Stimulated activated CD4-positive, alpha-beta T cell treated with anti-CD3 and anti-CD28 coated beads, Interleukin-15, amount 100 ng/mL, for 1 hour (primary cell): ENCODE measurements around the gene RANGAP1.

ENCODE experiments used
- DNase-seq, 2 donors: peaks; one replicate each; pipeline ENCODE4 v3.0.0-alpha.2; 2020; ENCODE audit warnings: low read depth in 1 of 2, low spot score in 1 of 2

Gene RANGAP1

GRCh38 chr22:41238570-41239442, 47.2 kb downstream of the RANGAP1 start:
- DNase-seq, result no peak

DNA sequence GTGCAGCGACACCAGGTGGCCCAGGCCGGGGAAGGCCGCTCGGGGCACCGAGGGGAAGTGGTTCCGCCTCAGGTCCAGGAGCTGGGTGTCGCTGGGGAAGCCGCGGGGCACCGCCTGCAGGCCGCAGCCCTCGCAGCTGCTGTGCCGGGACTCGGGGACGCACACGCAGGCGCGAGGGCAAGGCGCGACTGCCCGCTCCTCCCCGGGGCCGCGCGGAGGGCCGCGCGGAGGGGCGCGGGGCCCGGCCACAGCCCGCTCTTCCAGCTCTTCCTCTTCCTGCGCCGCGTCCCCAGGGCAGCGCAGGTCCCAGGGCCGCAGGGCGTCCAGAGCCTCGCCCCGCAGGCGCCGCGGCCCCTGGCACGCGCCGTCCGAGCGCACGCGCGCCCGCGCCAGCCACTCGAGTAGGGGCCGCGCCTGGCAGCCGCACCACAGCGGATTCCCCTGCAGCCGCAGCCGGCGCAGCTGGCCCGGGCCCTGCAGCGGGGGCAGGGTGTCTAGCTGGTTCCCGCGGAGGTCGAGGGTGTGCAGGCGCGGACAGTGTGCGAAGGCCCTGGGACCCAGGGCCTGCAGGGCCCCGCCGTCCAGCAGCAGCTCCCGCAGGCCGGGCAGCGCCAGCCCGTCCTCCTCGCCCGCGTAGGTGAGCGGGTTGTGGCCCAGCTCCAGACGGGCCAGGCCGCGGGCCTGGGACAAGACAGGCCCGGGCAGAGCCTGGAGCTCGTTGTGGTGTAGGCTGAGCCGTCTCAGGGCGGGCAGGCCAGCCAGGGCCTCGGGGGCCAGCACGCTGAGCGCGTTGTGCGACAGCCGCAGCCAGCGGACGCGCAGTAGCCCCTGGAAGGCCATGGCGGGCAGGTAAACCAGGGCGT, 48.0 kb downstream of the RANGAP1 start:
- DNase-seq, result peak; percentile 66 to 68

DNA sequence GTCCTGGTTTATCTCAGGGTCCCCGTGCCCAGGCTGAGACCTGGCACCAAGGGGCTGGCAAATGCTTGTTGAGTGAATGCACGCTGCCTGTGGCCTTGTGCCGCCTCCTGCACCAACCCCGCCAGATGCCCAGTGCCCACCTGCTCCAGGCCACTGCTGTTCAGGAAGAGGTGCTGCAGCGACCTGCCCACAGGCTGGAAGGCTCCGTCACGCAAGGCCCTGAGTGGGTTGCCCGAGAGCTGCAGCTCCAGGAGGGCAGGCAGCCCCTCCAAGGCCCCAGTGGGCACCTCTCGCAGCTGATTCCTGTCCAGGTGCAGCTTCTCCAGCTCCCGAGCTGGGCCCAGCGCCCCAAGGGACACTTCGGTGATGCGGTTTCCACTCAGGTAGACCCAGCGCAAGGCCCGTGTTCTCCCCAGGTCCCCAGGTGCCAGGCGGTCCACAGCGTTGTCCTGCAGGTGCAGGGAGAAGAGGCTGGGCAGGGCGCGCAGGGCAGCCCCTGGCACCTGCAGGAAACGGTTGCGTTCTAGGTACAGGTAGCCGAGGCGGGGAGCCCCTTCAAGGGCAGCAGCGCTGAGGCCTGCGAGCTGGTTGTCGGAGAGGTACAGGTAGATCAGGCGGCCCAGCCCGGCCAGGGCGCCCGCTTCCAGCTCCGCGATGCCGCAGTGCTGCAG, 48.8 kb downstream of the RANGAP1 start:
- no peak for DNase-seq

- no peak for DNase-seq
Measured at GRCh38 chr22:41234815-41235695, 50.9 kb downstream of the RANGAP1 start.

DNA sequence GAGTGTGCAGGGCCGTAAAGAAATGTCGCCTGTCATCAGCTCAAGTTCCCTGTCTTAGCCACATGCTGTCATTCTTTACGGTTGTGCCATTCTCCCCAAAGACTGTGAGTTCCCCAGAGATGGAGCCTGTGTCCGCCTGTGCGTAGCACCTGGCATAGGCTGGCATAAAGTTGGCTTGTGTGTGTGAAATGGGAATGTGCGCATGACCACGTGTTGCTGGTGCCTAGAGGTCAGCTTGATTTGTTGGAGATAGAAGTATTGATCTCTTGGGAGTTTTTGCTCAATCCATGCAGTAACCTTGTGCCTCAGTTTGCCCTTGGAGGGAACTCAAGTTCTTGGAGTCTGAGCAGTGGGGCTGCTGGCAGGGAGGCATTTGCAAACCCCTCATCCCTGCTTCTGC, 54.6 kb downstream of the RANGAP1 start:
- no peak for DNase-seq

- no peak for DNase-seq
Measured at GRCh38 chr22:41230401-41230785, 55.6 kb downstream of the RANGAP1 start.

- no peak for DNase-seq
Measured at GRCh38 chr22:41229730-41230400, 56.1 kb downstream of the RANGAP1 start.

DNA sequence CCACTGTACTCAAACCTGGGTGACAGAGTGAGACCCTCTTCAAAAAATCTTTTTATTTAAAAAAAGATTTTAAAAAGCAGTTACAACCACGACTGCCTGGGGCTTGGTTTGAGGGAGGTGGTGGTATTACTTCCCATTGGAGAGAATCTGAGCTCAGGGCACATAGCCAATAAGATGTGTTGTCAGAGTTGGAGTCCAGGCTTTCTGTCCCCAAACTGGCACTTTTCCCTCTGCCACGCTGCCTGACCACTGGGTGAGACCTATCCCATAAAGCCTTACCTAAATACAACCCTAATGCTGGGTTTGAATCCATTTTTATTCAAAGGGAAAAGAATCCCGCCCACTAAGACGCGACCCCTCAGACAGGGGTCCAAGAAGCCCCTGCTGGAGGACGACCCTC, 56.8 kb downstream of the RANGAP1 start:
- no peak for DNase-seq

DNA sequence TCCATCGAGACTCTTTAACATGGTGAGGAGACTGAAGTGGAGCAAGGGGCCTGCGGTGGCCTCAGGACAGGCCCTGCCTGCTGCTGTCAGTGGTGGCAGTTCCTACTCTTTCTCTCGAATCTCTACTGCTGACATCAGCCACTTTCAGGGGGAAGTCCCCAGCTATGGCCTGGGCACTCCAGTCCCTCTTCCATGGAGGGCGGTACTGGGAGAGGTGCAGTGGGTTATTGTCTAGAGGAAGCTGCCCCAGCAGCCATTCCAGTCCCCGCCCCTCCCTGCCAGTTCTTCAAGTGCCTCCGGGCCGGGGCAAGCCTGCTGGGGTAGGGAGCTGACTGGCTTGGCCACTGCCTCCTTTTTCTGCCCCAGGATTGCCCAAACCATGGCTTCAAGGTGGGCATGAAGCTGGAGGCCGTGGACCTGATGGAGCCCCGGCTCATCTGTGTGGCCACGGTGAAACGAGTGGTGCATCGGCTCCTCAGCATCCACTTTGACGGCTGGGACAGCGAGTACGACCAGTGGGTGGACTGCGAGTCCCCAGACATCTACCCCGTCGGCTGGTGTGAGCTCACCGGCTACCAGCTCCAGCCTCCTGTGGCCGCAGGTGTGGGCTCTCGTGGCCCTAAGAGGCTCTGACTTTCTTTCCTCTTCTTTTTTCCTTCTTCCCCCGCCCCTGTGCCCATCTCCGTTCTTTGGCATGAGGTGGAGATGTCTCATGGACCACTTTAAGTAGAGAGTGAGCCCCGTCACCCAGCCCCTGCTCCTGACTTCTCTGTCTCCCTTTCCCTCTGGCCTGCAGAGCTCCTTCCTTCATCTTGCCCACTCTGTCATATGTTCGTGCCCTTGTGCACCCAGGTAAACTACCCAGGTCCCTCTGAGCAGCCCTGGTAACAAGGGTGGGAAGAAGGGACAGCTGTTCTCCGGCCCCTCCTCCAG, 59.0 kb downstream of the RANGAP1 start:
- no peak for DNase-seq

DNA sequence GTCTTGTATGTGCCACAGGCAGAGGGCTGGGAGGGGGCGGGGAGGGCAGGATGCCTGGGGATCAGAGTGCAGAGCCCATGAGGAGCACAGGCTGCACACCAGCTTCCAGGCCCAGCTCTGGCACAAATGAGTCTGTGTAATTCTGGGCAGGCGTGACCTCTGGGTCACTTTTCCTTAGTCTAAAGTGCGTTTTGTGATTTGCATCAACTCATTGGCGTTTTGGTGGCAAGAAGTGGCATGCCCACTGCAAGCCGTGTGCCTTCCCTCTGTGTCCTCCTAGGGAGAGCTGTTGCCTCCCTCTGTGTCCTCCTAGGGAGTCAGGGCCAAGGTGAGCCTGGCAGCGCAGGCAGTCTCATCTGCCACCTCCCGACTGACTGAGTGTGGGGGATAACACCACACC, 62.5 kb downstream of the RANGAP1 start:
- no peak for DNase-seq

DNA sequence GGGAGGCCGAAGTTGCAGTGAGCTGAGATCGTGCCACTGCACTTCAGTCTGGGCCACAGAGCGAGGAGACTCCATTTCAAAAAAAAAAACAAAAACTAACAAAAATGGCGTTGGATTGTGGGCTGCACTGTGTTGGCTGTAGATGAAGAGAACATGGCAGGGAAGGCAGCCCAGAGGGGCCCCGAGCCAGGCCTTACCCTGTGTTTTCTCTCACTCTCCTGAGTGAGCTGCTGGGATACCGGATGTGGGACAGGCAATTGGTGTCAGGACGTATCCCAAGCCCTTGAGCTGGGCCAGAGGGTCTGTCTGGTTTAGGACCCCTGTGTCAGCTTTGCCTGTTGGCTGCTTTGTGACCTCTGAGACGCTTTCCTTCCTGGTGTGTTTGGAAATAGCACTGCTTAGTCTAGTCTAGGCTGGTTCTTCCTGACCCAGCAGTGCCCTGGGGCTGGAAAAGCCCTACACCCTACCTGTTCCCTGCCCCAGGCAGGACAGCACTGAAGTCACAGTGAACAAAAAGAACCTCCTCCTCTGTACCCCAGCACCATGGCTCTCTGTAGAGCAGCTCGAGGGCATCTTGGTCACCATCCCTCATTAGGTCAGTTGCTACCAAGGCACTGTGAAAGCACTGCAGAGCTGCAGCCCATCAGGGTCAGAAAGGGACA, 63.0 kb downstream of the RANGAP1 start:
- DNase-seq, result no peak

- DNase-seq, result no peak
Measured at GRCh38 chr22:41217553-41218157, 68.3 kb downstream of the RANGAP1 start.

- no peak for DNase-seq
Measured at GRCh38 chr22:41216984-41217383, 69.0 kb downstream of the RANGAP1 start.

- DNase-seq, result no peak
Measured at GRCh38 chr22:41215926-41216325, 70.1 kb downstream of the RANGAP1 start.

- no peak for DNase-seq
Measured at GRCh38 chr22:41215409-41215808, 70.6 kb downstream of the RANGAP1 start.

GRCh38 chr22:41206719-41207118, 79.3 kb downstream of the RANGAP1 start:
- DNase-seq, result no peak

DNA sequence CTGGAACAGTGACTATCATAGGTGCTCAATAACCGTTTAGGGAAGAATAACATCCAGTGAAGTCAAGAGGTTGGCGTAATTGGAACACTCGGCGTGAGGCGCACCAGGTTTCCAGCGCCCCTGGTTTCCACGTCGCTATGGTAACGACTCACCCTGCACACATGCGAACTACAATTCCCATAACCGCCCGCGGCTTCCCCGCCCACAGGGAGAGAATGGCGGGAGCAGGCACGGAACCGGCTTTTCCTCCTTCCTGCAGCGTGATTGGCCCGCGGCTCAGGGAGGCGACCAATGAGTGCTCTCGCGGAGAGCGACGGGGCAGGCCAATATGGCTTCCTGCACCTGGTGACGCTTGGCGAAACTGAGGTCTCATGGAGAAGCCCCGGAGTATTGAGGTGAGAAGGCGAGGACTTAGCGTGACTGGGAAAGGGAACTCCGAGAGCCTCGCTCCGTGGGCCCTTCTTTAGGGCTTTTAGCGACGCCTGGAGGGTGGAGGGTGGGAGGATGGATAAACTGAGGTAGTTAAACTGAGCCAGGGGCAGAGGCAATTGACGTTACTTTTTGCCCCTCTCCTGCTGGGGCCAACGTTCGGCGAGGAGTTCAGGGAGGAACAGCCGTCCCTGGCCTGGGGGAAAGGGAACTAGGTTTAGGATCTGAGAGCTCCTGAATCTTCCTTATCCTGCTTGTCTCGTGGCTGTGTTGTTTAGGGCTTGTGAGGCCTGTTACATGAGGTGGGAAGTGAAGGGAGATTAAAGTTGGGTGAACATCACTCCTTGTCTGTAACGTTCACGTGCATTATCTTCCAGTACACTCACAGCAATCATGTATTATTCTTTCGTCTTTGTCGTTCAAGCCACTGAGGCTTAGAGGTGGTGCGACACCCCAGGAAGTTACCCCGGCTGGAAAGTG, 80.7 kb downstream of the RANGAP1 start, which contains the start of gene L3MBTL2:
L3MBTL2 (plus strand) TSS at position 321 of the 909 bp plus-strand sequence; CDS start at position 372, 51 bp downstream.
- peak; percentile 95 to 97 for DNase-seq
